Neural crest cell (in vitro differentiated cells): ENCODE measurements around the gene CHPF. TPM values are rescaled to one million over a fixed set of nuclear protein-coding genes. Genes with fewer than 3 reads are reported as not detected.
A peak's percentile ranks its signal among the peaks of the same experiment; 100 is the strongest.

Experiments
- DNase-seq: peaks from one replicate; pipeline ENCODE4 v3.0.0; 2021; ENCODE audit warnings: low read depth, mixed read lengths, low spot score
- H3K27ac Mint-ChIP-seq: one replicate; pipeline ENCODE4 v1.8.0; 2021; ENCODE audit warnings: mild to moderate bottlenecking, mixed read lengths; ENCODE audit not compliant: unreplicated experiment
- H3K27me3 Mint-ChIP-seq: 2 replicates; pipeline ENCODE4 v1.8.0; 2021; ENCODE audit warnings: low read depth, mild to moderate bottlenecking, mixed read lengths
- H3K36me3 Mint-ChIP-seq: 2 replicates; pipeline ENCODE4 v1.8.0; 2021; ENCODE audit warnings: low read depth, mild to moderate bottlenecking, mixed read lengths
- H3K4me1 Mint-ChIP-seq: 2 replicates; pipeline ENCODE4 v1.8.0; 2021; ENCODE audit warnings: mixed read lengths
- H3K4me3 Mint-ChIP-seq: one replicate; pipeline ENCODE4 v1.8.0; 2021; ENCODE audit warnings: mild to moderate bottlenecking, mixed read lengths
- H3K9me3 Mint-ChIP-seq: 2 replicates; pipeline ENCODE4 v1.8.0; 2021; ENCODE audit warnings: mixed read lengths
- CTCF ChIP-seq: fragments of 200-600 bp; sonication (generic); conservative IDR thresholded peaks from 2 replicates; pipeline ENCODE4 v1.5.0; 2021; ENCODE audit warnings: antibody characterized with exemption, mild to moderate bottlenecking
- total RNA-seq: library from RNA; stranded (reverse); gene quantifications from 2 replicates; pipeline ENCODE4 v1.2.1, GENCODE V29; 2021

Gene CHPF
- total RNA-seq, 1 donor from 2014 or later: 30.0 TPM

- H3K4me3 Mint-ChIP-seq: peak overlapping the region; percentile 71
- no peaks in the 10 kb centered on the region for H3K36me3 Mint-ChIP-seq
- no peak for DNase-seq
- H3K27ac Mint-ChIP-seq: no peak overlapping the region
- peaks cover 12% of the 10 kb centered on the region for H3K27me3 Mint-ChIP-seq
- no peak for TF ChIP-seq CTCF
- no peaks in the 10 kb centered on the region for H3K9me3 Mint-ChIP-seq
- H3K4me1 Mint-ChIP-seq: peaks cover 27% of the 10 kb centered on the region
These were observed 6.6 kb downstream of the CHPF start for GRCh38 chr2:219536967-219537366.

- H3K36me3 Mint-ChIP-seq: no peaks in the 10 kb centered on the region
- peaks cover 27% of the 10 kb centered on the region for H3K4me1 Mint-ChIP-seq
- H3K9me3 Mint-ChIP-seq: no peaks in the 10 kb centered on the region
- no peak for DNase-seq
- H3K4me3 Mint-ChIP-seq: peak overlapping the region; percentile 68
- no peak for TF ChIP-seq CTCF
- peak overlapping the region; percentile 62 for H3K27ac Mint-ChIP-seq
- H3K27me3 Mint-ChIP-seq: peaks cover 13% of the 10 kb centered on the region
These were observed 7.2 kb downstream of the CHPF start for GRCh38 chr2:219536425-219536824.

GRCh38 chr2:219533930-219534661 lies 9.5 kb downstream of the CHPF start:
- peaks cover 35% of the 10 kb centered on the region for H3K4me1 Mint-ChIP-seq
- no peak for DNase-seq
- H3K27ac Mint-ChIP-seq: no peak overlapping the region
- H3K4me3 Mint-ChIP-seq: no peak overlapping the region
- H3K36me3 Mint-ChIP-seq: no peaks in the 10 kb centered on the region
- H3K27me3 Mint-ChIP-seq: peaks cover 32% of the 10 kb centered on the region
- TF ChIP-seq CTCF: no peak
- no peaks in the 10 kb centered on the region for H3K9me3 Mint-ChIP-seq

GRCh38 chr2:219532378-219532649 lies 11.3 kb downstream of the CHPF start:
- Mint-ChIP-seq H3K36me3 (no peaks in the 10 kb centered on the region), H3K4me1 (peaks cover 31% of the 10 kb centered on the region), H3K27me3 (peaks cover 46% of the 10 kb centered on the region), H3K9me3 (no peaks in the 10 kb centered on the region), H3K27ac (no peak overlapping the region), H3K4me3 (no peak overlapping the region)
- DNase-seq: no peak
- TF ChIP-seq CTCF: no peak

- Mint-ChIP-seq H3K4me1 (peaks cover 31% of the 10 kb centered on the region), H3K27me3 (peaks cover 48% of the 10 kb centered on the region), H3K4me3 (no peak overlapping the region), H3K9me3 (no peaks in the 10 kb centered on the region), H3K27ac (no peak overlapping the region), H3K36me3 (no peaks in the 10 kb centered on the region)
- DNase-seq: no peak
- no peak for TF ChIP-seq CTCF
These were observed 11.8 kb downstream of the CHPF start for GRCh38 chr2:219531639-219532377.
